ENCODE results near the gene TIMELESS.

- TF ChIP-seq RAD21 (IDR thresholded peaks at IDR 0.05; ENCODE audit: low read depth) = no peak
- no peak for TF ChIP-seq CREB1 (IDR thresholded peaks at IDR 0.05; ENCODE audit: low read depth)
- TF ChIP-seq CEBPB (IDR thresholded peaks at IDR 0.05) = no peak
- no peak for TF ChIP-seq MAX (IDR thresholded peaks at IDR 0.05)
- no peak for TF ChIP-seq TAF1 (IDR thresholded peaks at IDR 0.05; ENCODE audit: low read depth)
- TF ChIP-seq REST (IDR thresholded peaks at IDR 0.05; ENCODE audit: low read depth) = no peak
- TF ChIP-seq YY1 (IDR thresholded peaks at IDR 0.05; ENCODE audit: low read depth) = no peak
- no peak for TF ChIP-seq TCF12 (IDR thresholded peaks at IDR 0.05; ENCODE audit: low read depth)
- no peak for TF ChIP-seq FOXM1 (IDR thresholded peaks at IDR 0.05; ENCODE audit: borderline replicate concordance, low read depth)
- TF ChIP-seq EP300 (IDR thresholded peaks at IDR 0.05; ENCODE audit: borderline replicate concordance) = no peak
Observed at GRCh38 chr12:56431850-56432249, 17.4 kb downstream of the TIMELESS start.

Measured in Ishikawa (cell line).